ENCODE measurements around the gene ATP11A.

The ATP11A gene

GRCh38 chr13:112804374-112804773 lies 114.5 kb downstream of the ATP11A start (continued):
- no peak for TF ChIP-seq TSHZ1 (tag by site-specific recombination; IDR thresholded peaks at IDR 0.05; ENCODE audit: borderline replicate concordance)
- no peak for TF ChIP-seq ZNF785 (tag by site-specific recombination; IDR thresholded peaks at IDR 0.05)
- TF ChIP-seq ZFP69B (tag by site-specific recombination; IDR thresholded peaks at IDR 0.05), result no peak

- no peaks in the 10 kb centered on the region for H3K4me1 ChIP-seq (ENCODE audit: control insufficient read depth, insufficient read depth, low read length)
- no peak overlapping the region for H3K27ac ChIP-seq (ENCODE audit: extremely low read depth, low read depth, low read length)
- ChIA-PET CTCF (no interaction called here), POLR2A (no interaction called here)
- H3K4me3 ChIP-seq (ENCODE audit: low read depth, low read length), result no peak overlapping the region
- no peak for TF ChIP-seq ZNF664 (tag by site-specific recombination; IDR thresholded peaks at IDR 0.05)
- peak; percentile 48 for TF ChIP-seq ZNF600 (tag by site-specific recombination; IDR thresholded peaks at IDR 0.05)
- no peak for TF ChIP-seq ZNF133 (tag by site-specific recombination; IDR thresholded peaks at IDR 0.05)
- H3K36me3 ChIP-seq (ENCODE audit: control insufficient read depth in 2 of 2, insufficient read depth in 1 of 2, low read length in 2 of 2), result peaks cover 0 to 17% of the 10 kb centered on the region in 2 experiments; a peak in 1 of 3 replicates
- H3K9me3 ChIP-seq (ENCODE audit: control insufficient read depth, insufficient read depth, low read depth, low read length), result no peaks in the 10 kb centered on the region
These were observed 117.2 kb downstream of the ATP11A start for GRCh38 chr13:112806739-112807652.

- Histone ChIP-seq H3K27ac (ENCODE audit: extremely low read depth, low read depth, low read length) (no peak overlapping the region), H3K4me3 (ENCODE audit: low read depth, low read length) (no peak overlapping the region), H3K4me1 (ENCODE audit: control insufficient read depth, insufficient read depth, low read length) (no peaks in the 10 kb centered on the region), H3K36me3 (ENCODE audit: control insufficient read depth in 2 of 2, insufficient read depth in 1 of 2, low read length in 2 of 2) (peaks cover 0 to 17% of the 10 kb centered on the region in 2 experiments; a peak in 1 of 3 replicates), H3K9me3 (ENCODE audit: control insufficient read depth, insufficient read depth, low read depth, low read length) (no peaks in the 10 kb centered on the region)
- POLR2A ChIA-PET, result no interaction called here
- no peak for TF ChIP-seq ZNF404 (tag by site-specific recombination; IDR thresholded peaks at IDR 0.05)
- TF ChIP-seq ZNF335 (tag by site-specific recombination; conservative IDR thresholded peaks at IDR 0.05), result no peak
- TF ChIP-seq ZNF423 (tag by site-specific recombination; IDR thresholded peaks at IDR 0.05), result no peak
- no peak for TF ChIP-seq SCRT1 (tag by site-specific recombination; IDR thresholded peaks at IDR 0.05; ENCODE audit: borderline replicate concordance)
- no peak for TF ChIP-seq ZNF311 (tag by site-specific recombination; IDR thresholded peaks at IDR 0.05; ENCODE audit: borderline replicate concordance)
- CTCF ChIA-PET, result no interaction called here
These were observed 118.0 kb downstream of the ATP11A start for GRCh38 chr13:112807653-112808376.

- no peaks in the 10 kb centered on the region for H3K9me3 ChIP-seq (ENCODE audit: control insufficient read depth, insufficient read depth, low read depth, low read length)
- no peak overlapping the region for H3K4me3 ChIP-seq (ENCODE audit: low read depth, low read length)
- H3K36me3 ChIP-seq (ENCODE audit: control insufficient read depth in 2 of 2, insufficient read depth in 1 of 2, low read length in 2 of 2), result peaks cover 0 to 18% of the 10 kb centered on the region in 2 experiments; a peak in 1 of 3 replicates
- no peak overlapping the region for H3K27ac ChIP-seq (ENCODE audit: extremely low read depth, low read depth, low read length)
- no peaks in the 10 kb centered on the region for H3K4me1 ChIP-seq (ENCODE audit: control insufficient read depth, insufficient read depth, low read length)
- CTCF ChIA-PET, result interaction anchor here (0.7 kb wide), 1 partner anchor 66 kb away, joined by 3 read pairs; no protein-coding TSS in a partner anchor
- POLR2A ChIA-PET, result no interaction called here
- TF ChIP-seq OSR2 (tag by site-specific recombination; IDR thresholded peaks at IDR 0.05), result no peak
- TF ChIP-seq ZNF416 (tag by site-specific recombination; IDR thresholded peaks at IDR 0.05), result no peak
- no peak for TF ChIP-seq ZBTB44 (tag by site-specific recombination; IDR thresholded peaks at IDR 0.05)
- no peak for TF ChIP-seq RBAK (tag by site-specific recombination; IDR thresholded peaks at IDR 0.05)
- no peak for TF ChIP-seq ZFP69B (tag by site-specific recombination; IDR thresholded peaks at IDR 0.05)
- no peak for TF ChIP-seq SCRT2 (tag by site-specific recombination; IDR thresholded peaks at IDR 0.05)
- no peak for TF ChIP-seq ZNF248 (tag by site-specific recombination; IDR thresholded peaks at IDR 0.05)
- no peak for TF ChIP-seq FEZF1 (tag by site-specific recombination; IDR thresholded peaks at IDR 0.05)
- TF ChIP-seq ZNF362 (tag by site-specific recombination; IDR thresholded peaks at IDR 0.05), result no peak
- TF ChIP-seq GFI1B (tag by site-specific recombination; IDR thresholded peaks at IDR 0.05), result no peak
- TF ChIP-seq ZNF544 (tag by site-specific recombination; IDR thresholded peaks at IDR 0.05), result no peak
These were observed 118.7 kb downstream of the ATP11A start for GRCh38 chr13:112808377-112809140.

All from HEK293 (cell line).